GM21619 (cell line): ENCODE results near the gene SFTPD.

Experiments used
- ATAC-seq: cut with Tn5 transposase; IDR thresholded peaks from one replicate; pipeline ENCODE4 v1.9.1; 2021; ENCODE audit not compliant: unreplicated experiment

Gene SFTPD

DNA sequence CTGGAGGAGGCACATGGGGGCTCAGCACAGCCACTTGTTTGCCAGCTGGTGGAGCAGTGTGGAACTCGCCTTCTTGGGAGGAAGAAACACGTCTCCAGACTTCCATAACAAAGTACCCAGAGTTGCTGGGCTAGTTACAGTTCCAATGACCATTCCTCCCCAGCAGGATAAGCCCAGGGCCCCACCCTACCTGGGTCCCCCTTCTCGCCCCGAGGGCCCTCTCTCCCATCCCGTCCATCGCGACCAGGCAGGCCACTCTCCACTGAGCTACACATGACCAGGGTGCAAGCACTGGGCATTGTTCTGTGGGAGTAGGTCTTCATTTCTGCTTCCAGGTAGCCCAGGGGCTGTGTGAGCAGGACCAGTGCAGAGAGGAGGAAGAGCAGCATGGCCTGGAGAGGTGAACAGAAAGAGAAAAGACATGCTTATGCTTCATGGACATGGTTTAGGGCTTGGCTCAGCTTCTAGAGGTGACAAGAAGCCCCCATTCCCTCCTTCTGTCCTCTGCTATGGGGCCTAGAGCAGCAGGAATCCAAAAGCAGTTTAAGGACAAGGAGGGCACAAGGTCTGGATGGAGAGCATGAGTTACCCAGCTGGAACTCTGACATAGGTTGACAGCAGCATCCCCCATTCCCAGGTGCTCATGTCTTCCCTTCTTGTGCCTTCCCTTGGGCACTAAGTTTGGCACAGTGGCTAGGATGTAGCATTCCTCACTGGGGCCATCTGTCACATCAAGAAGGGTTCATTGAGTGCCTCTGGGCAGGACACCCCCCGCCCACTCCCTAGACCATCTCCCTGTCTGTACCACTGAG is 2.4 kb downstream of the SFTPD start:
- no peak for ATAC-seq

DNA sequence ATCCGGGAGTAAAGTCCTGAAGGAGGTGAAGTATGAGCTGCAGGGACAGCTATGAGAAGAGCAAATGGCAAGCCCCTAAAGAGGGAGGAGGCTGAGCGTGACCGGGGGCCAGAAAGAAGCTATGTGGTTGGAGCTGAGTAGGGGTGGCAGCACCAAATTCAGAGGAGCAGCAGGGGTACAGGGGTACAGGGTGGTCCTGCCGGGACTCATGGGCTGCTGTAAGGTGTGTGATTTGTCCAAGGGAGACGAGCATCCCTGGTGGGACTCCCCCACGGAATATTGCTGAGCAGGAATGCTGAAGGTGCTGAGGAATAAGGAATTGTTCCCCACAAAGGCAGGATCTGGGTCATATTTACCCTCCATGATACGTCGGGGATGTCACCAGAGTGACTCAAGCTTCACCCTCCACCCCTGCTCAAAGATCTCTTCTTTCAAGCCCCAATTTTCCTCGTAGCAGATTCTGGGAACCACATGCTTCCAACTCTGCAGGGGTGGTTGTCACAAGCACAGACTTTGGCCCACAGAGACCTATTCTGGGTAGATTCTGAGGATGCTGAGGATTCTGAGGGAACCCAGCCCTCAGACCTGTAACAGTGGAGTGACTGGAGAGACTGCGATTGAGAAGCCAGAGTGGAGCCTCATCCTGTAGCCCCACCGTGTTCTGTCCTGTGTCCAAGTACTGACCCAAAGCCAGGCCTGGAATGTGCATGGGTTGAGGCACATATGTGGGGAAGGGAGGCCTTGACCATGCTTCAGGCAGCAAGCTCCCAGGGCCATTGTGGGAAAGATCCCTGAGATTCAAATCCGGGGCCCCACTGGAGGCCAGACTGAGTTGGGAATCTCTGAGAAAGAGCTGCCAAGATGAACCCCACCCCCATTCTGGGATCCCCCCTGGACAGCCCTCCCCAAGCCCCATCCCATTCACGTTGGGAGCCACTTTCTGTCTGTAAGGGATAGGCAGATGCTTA is 4.2 kb downstream of the SFTPD start:
- ATAC-seq, result no peak

GRCh38 chr10:79943871-79944270 is 5.0 kb downstream of the SFTPD start:
- ATAC-seq, result no peak

DNA sequence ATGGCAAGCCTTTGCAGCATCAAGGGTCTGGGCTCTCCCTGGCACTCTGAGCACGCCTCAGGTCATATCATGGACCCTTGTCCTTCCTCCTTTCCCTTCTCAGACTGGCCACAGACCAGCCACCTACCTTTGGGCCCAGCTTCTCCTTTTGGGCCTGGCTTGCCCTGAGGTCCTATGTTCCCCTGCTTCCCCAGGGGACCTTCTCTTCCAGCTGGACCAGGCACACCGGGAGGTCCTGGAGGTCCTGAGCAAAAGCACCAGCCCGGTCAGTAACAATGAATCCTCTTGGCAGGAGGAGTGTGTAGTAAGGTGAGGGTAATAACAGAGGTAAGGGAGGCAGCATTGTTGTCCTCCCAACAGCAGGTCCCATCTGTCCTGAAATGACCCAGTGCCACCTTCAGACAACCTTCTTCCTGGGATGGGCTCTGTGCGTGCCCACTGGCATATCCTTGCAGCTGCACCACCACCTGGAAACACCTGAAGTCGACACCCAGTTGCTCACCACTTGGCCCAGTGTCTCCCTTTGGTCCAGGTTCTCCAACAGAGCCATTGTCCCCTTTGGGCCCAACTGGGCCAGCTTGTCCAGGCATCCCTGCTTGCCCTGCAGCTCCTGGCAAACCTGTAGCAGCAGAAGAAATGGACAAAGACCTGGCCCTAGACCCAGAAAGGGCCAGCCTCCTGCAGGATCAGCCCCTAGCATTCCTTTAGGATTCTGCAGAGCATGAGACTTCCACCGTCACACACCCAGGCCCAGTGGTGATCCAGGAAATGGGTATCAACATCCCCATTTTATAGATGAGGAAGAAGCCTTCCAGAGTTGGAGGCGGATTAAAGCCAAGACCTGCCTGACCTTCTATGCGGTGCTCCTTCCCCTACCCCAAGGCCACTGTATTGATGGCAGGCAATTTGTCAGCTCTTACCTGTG is 6.4 kb downstream of the SFTPD start:
- no peak for ATAC-seq

DNA sequence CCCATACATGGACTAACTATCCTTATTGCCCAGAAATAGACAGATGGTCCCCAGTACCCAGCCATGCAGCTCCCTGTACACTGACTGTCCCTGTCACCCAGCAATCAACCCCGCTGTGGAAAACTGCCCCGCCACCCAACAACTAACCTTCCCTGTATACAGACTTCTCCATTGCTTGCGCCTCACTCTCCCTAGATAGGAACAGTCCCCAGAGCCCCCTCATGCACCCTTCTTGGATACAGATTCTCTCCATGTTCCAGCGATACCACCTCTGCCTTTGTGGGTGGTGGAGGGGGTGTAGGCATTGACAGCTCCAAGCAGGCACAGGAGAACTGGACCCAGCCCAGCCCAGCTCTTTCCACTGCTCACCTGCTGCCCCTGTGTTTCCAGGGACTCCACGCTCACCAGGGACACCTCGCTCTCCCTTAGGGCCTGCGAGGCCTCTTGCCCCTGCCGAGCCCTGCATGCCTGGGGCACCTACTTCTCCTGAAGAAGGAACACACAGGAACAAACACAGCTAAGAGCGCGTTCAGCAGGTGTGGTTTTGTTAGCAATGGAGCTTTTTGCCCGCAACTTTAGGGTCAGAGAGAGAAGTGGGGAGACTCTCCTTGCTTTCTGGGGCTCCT is 7.2 kb downstream of the SFTPD start:
- ATAC-seq, result no peak

DNA sequence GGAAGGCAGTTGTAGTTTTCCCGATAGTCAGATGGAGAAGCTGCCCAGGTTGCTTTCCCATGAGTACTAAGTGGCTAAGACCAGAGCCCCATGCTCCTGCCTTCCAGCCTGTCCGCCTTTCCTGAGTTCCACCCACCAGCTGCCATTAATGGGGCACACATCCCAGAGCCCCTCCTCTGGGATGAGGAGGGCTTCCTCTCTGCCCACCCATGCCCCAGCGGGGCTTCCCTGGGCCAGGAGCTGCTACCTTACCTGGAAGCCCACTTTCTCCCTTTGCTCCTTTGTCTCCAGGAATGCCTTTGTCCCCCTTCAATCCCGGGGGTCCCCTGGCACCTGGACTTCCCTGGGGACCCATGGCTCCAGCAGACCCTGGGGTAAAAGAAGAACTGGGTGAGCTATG is 7.8 kb downstream of the SFTPD start:
- no peak for ATAC-seq

GRCh38 chr10:79940431-79940830 is 8.5 kb downstream of the SFTPD start:
- no peak for ATAC-seq

- no peak for ATAC-seq
Observed at GRCh38 chr10:79939969-79940368, 8.9 kb downstream of the SFTPD start.

DNA sequence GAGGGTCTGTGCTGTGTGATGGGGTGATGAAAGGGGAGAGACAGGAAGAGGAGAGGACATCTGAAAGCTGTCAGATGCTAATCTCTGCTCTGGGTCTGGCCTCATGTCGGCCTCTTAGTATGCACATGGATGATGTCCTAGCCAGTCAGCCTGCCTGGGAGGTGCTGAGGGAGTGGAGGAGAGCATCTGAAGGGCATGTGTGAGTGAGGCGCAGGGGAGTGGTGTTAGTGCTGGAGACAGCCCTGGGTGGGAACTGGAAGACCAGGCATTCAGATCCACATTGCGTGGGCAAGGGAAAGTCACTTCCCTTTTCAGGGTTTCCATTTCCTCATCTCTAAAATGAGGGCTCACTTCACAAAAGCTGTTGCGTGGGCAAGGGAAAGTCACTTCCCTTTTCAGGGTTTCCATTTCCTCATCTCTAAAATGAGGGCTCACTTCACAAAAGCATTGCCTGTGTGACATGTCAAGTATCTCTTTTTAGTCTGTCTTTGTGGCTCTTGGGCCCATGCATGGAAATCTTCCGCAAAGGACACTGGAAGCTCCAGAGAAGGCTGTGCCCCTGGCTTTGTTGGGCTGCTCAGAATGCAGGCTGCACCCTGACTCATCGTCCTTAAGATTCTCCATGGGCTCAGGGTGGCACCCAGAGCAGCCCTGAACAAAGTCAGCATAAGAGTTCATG is 10.0 kb downstream of the SFTPD start:
- peak; percentile 49 for ATAC-seq

GRCh38 chr10:79937701-79938151 is 11.2 kb downstream of the SFTPD start:
- ATAC-seq, result no peak

DNA sequence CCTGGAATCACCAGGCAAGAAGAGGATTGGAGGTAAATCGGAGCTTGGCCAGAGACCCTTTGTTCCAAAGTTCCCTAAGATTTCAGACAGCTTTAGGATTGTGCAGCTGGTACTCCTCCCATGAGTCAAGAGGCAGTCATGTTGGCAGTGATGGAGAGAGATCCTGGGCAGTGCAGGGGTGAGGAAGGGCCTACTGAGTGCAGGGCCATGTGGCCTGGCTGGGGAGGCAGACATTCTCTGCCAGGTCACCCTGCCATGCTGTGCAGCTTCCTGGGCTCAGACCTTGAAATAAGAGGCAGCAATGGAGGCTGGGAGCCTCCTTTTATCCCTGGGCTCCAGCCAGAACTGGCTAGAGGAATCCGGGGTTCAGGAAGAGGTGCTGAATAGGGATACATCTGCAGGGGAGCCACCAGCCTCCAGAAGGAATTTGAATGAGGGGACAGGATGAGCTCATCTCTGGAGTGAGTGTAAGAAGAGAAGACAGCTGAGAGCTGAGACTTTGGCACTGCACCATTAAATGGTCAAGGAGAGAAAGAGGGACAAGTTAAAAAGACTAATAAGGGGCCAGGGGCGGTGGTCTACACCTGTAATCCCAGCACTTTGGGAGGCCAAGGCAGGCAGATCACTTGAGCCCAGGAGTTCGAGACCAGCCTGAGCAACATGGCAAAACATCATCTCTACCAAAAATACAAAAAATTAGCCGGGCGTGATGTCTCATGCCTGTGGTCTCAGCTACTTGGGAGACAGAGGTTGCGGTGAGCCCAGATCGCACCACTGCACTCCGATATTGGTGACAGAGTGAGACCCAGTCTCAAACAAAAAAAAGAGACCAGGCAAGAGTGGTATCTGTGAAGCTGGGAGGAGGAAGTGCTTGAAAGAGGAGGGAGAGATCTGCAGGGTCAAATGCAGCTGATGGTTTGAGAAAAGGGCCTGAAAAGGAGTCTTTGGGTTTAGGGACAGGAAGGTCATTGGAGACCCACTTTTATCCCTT is 12.0 kb downstream of the SFTPD start:
- no peak for ATAC-seq

DNA sequence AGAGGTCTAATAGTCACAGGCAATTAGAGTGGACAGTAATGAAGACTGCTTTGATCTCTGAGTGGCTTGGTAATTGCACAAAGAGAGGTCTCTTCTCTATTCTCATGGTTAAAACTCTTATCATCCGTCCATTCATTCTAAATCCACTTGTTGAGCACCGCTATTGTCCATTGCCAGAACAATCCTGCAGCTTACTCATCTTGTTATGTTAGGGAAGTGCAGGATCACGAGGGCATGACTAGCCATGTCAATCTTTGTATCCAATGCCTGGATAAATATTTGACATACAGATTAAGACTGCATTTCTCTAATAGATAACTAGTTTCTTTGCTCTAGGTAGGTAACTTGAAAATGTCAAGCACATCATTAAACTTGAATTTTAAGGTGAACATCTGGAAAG is 14.9 kb downstream of the SFTPD start:
- ATAC-seq, result no peak

GRCh38 chr10:79932841-79933379 is 16.0 kb downstream of the SFTPD start:
- no peak for ATAC-seq

DNA sequence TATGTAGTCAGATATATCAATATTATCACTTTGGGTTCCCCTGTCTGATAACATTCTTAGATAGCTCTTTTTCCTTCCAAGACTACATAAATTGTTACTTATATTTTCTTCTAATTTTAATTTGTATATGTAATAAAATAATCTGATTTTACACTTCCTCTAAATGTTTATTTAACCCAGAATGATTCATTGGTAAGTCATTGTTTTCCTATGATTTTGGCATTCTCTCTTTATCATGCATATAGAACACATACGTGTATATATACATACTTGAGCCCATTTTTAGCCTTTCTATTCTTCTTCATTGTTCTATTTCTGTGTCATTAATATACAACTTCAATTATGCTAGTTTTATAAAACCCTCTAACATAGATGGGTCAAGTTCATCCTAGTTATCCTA is 16.6 kb downstream of the SFTPD start:
- no peak for ATAC-seq

- no peak for ATAC-seq
Observed at GRCh38 chr10:79930751-79931150, 18.2 kb downstream of the SFTPD start.

GRCh38 chr10:79930267-79930666 is 18.6 kb downstream of the SFTPD start:
- no peak for ATAC-seq

DNA sequence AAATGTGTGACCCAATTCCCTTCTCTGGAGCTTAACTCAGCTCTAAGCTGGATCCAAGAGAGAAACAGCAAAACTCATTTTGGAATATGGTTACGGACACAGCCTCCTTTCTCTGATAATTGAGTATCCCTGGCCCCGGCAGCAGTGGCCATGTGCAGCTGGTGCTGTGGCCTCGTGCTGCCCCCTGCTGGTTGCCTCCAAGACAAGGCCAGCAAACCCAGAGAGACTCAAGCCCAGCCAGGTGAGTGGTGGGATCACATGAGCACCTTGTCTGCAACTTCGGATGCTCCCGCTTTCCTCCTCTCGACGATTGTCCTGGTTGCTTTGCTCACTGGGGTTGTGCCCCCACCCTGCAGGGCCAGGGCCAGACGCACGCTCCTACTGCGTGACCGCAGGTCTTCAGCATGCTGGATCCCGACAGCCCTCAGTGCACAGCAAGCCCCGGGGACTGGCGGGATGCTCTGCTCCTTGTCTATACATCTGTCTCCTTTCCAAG is 19.4 kb downstream of the SFTPD start:
- peak; percentile 87 for ATAC-seq

DNA sequence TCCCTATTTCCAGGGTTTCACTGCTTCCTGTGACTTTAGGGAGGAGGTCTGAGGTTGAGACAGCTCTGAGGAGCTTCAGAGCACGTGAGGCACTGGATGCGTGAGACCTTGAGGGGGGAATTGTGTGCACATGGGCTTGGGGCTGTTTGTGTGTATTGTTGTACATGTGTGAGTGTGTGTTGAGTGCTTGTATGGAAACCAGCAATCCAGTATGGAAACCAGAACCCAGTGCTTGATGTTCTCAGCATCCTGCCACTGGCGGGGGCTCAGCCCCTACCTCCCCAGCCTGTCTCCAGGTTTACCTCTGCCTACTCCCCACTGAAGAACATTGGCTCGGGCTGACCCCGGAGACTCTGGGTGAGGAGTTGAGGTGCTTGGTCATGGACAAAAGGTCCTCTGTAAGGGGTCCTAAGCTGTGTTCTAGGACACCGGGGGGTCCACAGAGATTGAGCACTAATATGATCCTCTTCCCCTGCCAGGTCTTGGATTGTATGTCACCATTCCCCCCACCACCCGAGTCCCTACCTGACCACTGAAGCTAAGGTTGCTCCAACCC is 20.8 kb downstream of the SFTPD start:
- no peak for ATAC-seq
